HG03039 (cell line): ENCODE measurements around the gene APRT.

Source experiments
- ATAC-seq: cut with Tn5 transposase; IDR thresholded peaks from one replicate; pipeline ENCODE4 v1.9.1; 2021; ENCODE audit warnings: mild to moderate bottlenecking, moderate library complexity; ENCODE audit not compliant: unreplicated experiment

Gene APRT

GRCh38 chr16:88842308-88842756 lies 30.6 kb upstream of the APRT start:
- no peak for ATAC-seq

GRCh38 chr16:88841521-88842307 lies 30.0 kb upstream of the APRT start:
- ATAC-seq = no peak

GRCh38 chr16:88840600-88841215 lies 29.0 kb upstream of the APRT start:
- ATAC-seq = no peak

GRCh38 chr16:88839745-88840599 lies 28.2 kb upstream of the APRT start:
- no peak for ATAC-seq

- ATAC-seq = no peak
These were observed 27.4 kb upstream of the APRT start for GRCh38 chr16:88839026-88839529.

GRCh38 chr16:88838566-88838965 lies 26.8 kb upstream of the APRT start:
- ATAC-seq = no peak

GRCh38 chr16:88837806-88838205 lies 26.1 kb upstream of the APRT start:
- no peak for ATAC-seq

GRCh38 chr16:88836791-88837190 lies 25.1 kb upstream of the APRT start:
- no peak for ATAC-seq

- ATAC-seq = no peak
These were observed 24.1 kb upstream of the APRT start for GRCh38 chr16:88835818-88836217.

- no peak for ATAC-seq
These were observed 23.7 kb upstream of the APRT start for GRCh38 chr16:88835383-88835782.

- ATAC-seq = no peak
These were observed 22.9 kb upstream of the APRT start for GRCh38 chr16:88834670-88835069.

GRCh38 chr16:88833086-88833485 lies 21.4 kb upstream of the APRT start:
- ATAC-seq = no peak

- ATAC-seq = no peak
These were observed 20.1 kb upstream of the APRT start for GRCh38 chr16:88831838-88832237.

GRCh38 chr16:88830783-88831182 lies 19.1 kb upstream of the APRT start:
- ATAC-seq = no peak

- ATAC-seq = no peak
These were observed 18.5 kb upstream of the APRT start for GRCh38 chr16:88830258-88830657.

GRCh38 chr16:88828711-88829110 lies 17.0 kb upstream of the APRT start:
- ATAC-seq = no peak

- ATAC-seq = no peak
These were observed 16.0 kb upstream of the APRT start for GRCh38 chr16:88827727-88828126.

- ATAC-seq = no peak
These were observed 14.5 kb upstream of the APRT start for GRCh38 chr16:88826070-88826840.

GRCh38 chr16:88825146-88825545 lies 13.4 kb upstream of the APRT start:
- no peak for ATAC-seq

GRCh38 chr16:88824256-88825077 lies 12.7 kb upstream of the APRT start:
- ATAC-seq = no peak
